Ectodermal cell (in vitro differentiated cells): ENCODE measurements around the gene CCDC57.

Source experiments
- H3K27ac ChIP-seq: 2 replicates; pipeline ENCODE4 v1.7.0; 2013; ENCODE audit warnings: mild to moderate bottlenecking, low read depth, low read length; ENCODE audit not compliant: insufficient read depth, poor library complexity, severe bottlenecking
- H3K27me3 ChIP-seq: 2 replicates; pipeline ENCODE4 v1.7.0; 2013; ENCODE audit warnings: mild to moderate bottlenecking, low read length; ENCODE audit not compliant: insufficient read depth, control insufficient read depth, poor library complexity, severe bottlenecking
- H3K36me3 ChIP-seq: one replicate; pipeline ENCODE4 v1.7.0; 2013; ENCODE audit warnings: low read length; ENCODE audit not compliant: control insufficient read depth, insufficient read depth
- H3K4me1 ChIP-seq: one replicate; pipeline ENCODE4 v1.7.0; 2013; ENCODE audit warnings: low read length; ENCODE audit not compliant: control insufficient read depth, insufficient read depth
- H3K4me3 ChIP-seq: 2 replicates; pipeline ENCODE4 v1.7.0; 2013; ENCODE audit warnings: low read depth, low read length, control low read depth; ENCODE audit not compliant: insufficient read depth
- H3K9me3 ChIP-seq: 2 replicates; pipeline ENCODE4 v1.7.0; 2013; ENCODE audit warnings: mild to moderate bottlenecking, low read length, moderate library complexity; ENCODE audit not compliant: control insufficient read depth
- WGBS, 2 experiments: methylation state at CpG; one replicate each; pipeline ENCODE4 v1.1.7; 2013; ENCODE audit warnings: missing lambda C conversion rate in 2 of 2; 5-methylcytosine and 5-hydroxymethylcytosine counted together

CCDC57 gene

GRCh38 chr17:82245134-82246039 is 32.7 kb upstream of the CCDC57 start:
- WGBS, 2 experiments: 97% methylated on average over 47 of the region's 47 CpGs
- Histone ChIP-seq H3K27ac (no peak overlapping the region), H3K36me3 (peaks cover 75% of the 10 kb centered on the region)

GRCh38 chr17:82244413-82245133 is 31.9 kb upstream of the CCDC57 start:
- Histone ChIP-seq H3K27me3 (no peaks in the 10 kb centered on the region), H3K4me3 (no peak overlapping the region), H3K4me1 (no peaks in the 10 kb centered on the region), H3K27ac (no peak overlapping the region), H3K36me3 (peaks cover 67% of the 10 kb centered on the region), H3K9me3 (no peaks in the 10 kb centered on the region)
- WGBS, 2 experiments: 94 to 95% methylated on average over 39 of the region's 39 CpGs

More at GRCh38 chr17:82245134-82246039, 32.7 kb upstream of the CCDC57 start:
- H3K9me3 ChIP-seq: no peaks in the 10 kb centered on the region
- no peaks in the 10 kb centered on the region for H3K27me3 ChIP-seq
- no peaks in the 10 kb centered on the region for H3K4me1 ChIP-seq
- H3K4me3 ChIP-seq: no peak overlapping the region

- no peak overlapping the region for H3K27ac ChIP-seq
- no peak overlapping the region for H3K4me3 ChIP-seq
- H3K36me3 ChIP-seq: peaks cover 59% of the 10 kb centered on the region
- no peaks in the 10 kb centered on the region for H3K9me3 ChIP-seq
- 95 to 96% methylated on average over 19 of the region's 19 CpGs for WGBS, 2 experiments
- no peaks in the 10 kb centered on the region for H3K4me1 ChIP-seq
- no peaks in the 10 kb centered on the region for H3K27me3 ChIP-seq
These were observed 31.2 kb upstream of the CCDC57 start for GRCh38 chr17:82243648-82244412.

GRCh38 chr17:82242977-82243647 is 30.5 kb upstream of the CCDC57 start:
- Histone ChIP-seq H3K9me3 (no peaks in the 10 kb centered on the region), H3K4me1 (no peaks in the 10 kb centered on the region), H3K36me3 (peaks cover 59% of the 10 kb centered on the region), H3K4me3 (no peak overlapping the region), H3K27me3 (no peaks in the 10 kb centered on the region), H3K27ac (no peak overlapping the region)
- 96% methylated on average over 29 of the region's 29 CpGs for WGBS, 2 experiments

GRCh38 chr17:82242698-82242976 is 30.0 kb upstream of the CCDC57 start:
- H3K27me3 ChIP-seq: no peaks in the 10 kb centered on the region
- peaks cover 54% of the 10 kb centered on the region for H3K36me3 ChIP-seq
- WGBS, 2 experiments: 96% methylated on average over 24 of the region's 24 CpGs
- H3K4me3 ChIP-seq: no peak overlapping the region
- H3K4me1 ChIP-seq: no peaks in the 10 kb centered on the region
- H3K27ac ChIP-seq: no peak overlapping the region
- no peaks in the 10 kb centered on the region for H3K9me3 ChIP-seq

- peaks cover 50% of the 10 kb centered on the region for H3K36me3 ChIP-seq
- no peaks in the 10 kb centered on the region for H3K4me1 ChIP-seq
- no peaks in the 10 kb centered on the region for H3K9me3 ChIP-seq
- H3K27me3 ChIP-seq: no peaks in the 10 kb centered on the region
- H3K4me3 ChIP-seq: no peak overlapping the region
- WGBS, 2 experiments: 92% methylated on average over 19 to 20 of the region's 20 CpGs
- H3K27ac ChIP-seq: no peak overlapping the region
These were observed 29.5 kb upstream of the CCDC57 start for GRCh38 chr17:82241926-82242697.

GRCh38 chr17:82241183-82241925 is 28.7 kb upstream of the CCDC57 start:
- H3K27me3 ChIP-seq: no peaks in the 10 kb centered on the region
- H3K27ac ChIP-seq: no peak overlapping the region
- no peak overlapping the region for H3K4me3 ChIP-seq
- H3K9me3 ChIP-seq: no peaks in the 10 kb centered on the region
- peaks cover 3% of the 10 kb centered on the region for H3K4me1 ChIP-seq
- WGBS, 2 experiments: 93 to 95% methylated on average over 27 of the region's 27 CpGs
- peaks cover 44% of the 10 kb centered on the region for H3K36me3 ChIP-seq

- no peak overlapping the region for H3K27ac ChIP-seq
- WGBS, 2 experiments: 92% methylated on average over 20 of the region's 20 CpGs
- no peaks in the 10 kb centered on the region for H3K9me3 ChIP-seq
- no peaks in the 10 kb centered on the region for H3K27me3 ChIP-seq
- H3K4me1 ChIP-seq: peaks cover 10% of the 10 kb centered on the region
- H3K4me3 ChIP-seq: no peak overlapping the region
- peaks cover 37% of the 10 kb centered on the region for H3K36me3 ChIP-seq
These were observed 28.0 kb upstream of the CCDC57 start for GRCh38 chr17:82240506-82241182.
